ENCODE results near the gene PER3.

The PER3 gene

DNA sequence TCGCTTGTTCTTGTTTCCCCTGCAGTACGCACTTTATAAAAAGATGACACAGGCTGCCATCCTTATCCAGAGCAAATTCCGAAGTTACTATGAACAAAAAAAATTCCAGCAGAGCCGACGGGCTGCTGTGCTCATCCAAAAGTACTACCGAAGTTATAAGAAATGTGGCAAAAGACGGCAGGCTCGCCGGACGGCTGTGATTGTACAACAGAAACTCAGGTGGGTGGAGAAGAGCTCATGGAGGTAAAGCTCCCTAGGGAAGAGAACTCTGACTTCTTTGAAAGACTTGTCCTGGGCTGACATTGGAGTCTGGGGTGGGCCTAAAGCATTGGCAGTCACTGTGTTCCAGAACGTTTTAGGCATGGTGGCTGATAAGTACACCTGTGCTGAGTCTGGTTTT lies 32.9 kb upstream of the PER3 start:
- no peaks in the 10 kb centered on the region for H3K9me2 ChIP-seq (replicated peaks; ENCODE audit: control insufficient read depth, low read length)
- no peaks in the 10 kb centered on the region for H3K36me3 ChIP-seq (ENCODE audit: control insufficient read depth, low read length)

DNA sequence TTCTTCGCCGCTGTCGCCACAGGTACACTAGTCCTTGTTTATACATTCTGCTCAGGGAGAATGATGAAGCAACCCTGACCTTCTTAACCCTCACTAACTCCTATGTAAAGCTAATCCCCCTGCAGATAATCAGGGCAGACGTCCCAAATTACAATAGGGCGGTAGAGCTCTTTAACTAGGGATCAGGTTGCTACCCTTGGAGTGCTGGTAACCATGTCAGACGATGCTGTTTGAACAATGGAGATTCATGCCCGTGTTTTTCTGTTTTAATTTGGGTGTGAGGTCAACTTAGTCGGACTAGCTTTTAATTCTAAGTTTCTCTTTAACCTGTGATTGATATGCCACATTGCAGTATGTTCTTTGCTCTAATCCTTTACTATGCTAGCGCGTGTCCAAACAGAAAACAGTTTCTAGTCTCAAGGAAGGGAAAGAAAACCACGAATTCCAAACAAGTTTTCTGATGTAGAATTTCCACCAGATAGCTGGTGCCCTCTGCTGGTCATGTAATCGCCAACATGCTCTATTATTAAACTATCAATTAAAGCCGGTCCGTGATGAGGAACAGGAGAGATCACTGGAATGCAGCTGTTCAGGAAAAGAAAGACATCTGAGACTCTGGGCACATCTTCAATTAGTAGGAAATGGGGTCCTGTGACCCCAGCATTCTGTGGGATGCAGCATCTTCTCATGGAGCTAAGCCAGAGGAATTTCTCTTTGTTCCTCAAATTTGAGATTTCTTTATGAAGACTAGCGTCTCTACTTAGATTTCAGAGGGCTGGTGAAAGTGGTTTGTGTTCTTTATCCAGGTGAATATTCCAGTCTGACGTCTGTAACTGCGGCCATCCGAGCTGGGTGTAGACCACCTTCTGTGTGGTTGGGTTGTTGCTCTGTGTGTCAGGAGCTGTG lies 31.3 kb upstream of the PER3 start:
- H3K27me3 ChIP-seq (ENCODE audit: control insufficient read depth, low read length): peaks cover 16% of the 10 kb centered on the region
- no peaks in the 10 kb centered on the region for H3K36me3 ChIP-seq (ENCODE audit: control insufficient read depth, low read length)
- H3K9me2 ChIP-seq (replicated peaks; ENCODE audit: control insufficient read depth, low read length): no peaks in the 10 kb centered on the region
- no peaks in the 10 kb centered on the region for H3K79me2 ChIP-seq (ENCODE audit: control insufficient read depth, low read length)
- no peaks in the 10 kb centered on the region for H3K9me3 ChIP-seq (ENCODE audit: control insufficient read depth, insufficient read depth, low read length)
- no peaks in the 10 kb centered on the region for H4K20me1 ChIP-seq (ENCODE audit: control insufficient read depth, insufficient read depth, low read depth, low read length)
- peak overlapping the region; percentile 10; the same call in 1 of the 2 replicates for H3K4me2 ChIP-seq (ENCODE audit: low read length)
- H3F3A ChIP-seq (ENCODE audit: control insufficient read depth, insufficient read depth): no peaks in the 10 kb centered on the region
- no peak overlapping the region for H3K27ac ChIP-seq (ENCODE audit: low read depth, low read length)
- H3K4me3 ChIP-seq (ENCODE audit: low read length): no peak overlapping the region
- TF ChIP-seq EZH2phosphoT487 (IDR thresholded peaks at IDR 0.05; ENCODE audit: borderline replicate concordance, low read length): no peak; the same call in 1 of the 2 replicates
- TF ChIP-seq, protein P1, sequence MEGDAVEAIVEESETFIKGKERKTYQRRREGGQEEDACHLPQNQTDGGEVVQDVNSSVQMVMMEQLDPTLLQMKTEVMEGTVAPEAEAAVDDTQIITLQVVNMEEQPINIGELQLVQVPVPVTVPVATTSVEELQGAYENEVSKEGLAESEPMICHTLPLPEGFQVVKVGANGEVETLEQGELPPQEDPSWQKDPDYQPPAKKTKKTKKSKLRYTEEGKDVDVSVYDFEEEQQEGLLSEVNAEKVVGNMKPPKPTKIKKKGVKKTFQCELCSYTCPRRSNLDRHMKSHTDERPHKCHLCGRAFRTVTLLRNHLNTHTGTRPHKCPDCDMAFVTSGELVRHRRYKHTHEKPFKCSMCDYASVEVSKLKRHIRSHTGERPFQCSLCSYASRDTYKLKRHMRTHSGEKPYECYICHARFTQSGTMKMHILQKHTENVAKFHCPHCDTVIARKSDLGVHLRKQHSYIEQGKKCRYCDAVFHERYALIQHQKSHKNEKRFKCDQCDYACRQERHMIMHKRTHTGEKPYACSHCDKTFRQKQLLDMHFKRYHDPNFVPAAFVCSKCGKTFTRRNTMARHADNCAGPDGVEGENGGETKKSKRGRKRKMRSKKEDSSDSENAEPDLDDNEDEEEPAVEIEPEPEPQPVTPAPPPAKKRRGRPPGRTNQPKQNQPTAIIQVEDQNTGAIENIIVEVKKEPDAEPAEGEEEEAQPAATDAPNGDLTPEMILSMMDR (IDR thresholded peaks at IDR 0.05; ENCODE audit: low read depth, low read length, poor library complexity, severe bottlenecking): peak; percentile 81
- H3K4me1 ChIP-seq (ENCODE audit: control insufficient read depth, low read length): peaks cover 5% of the 10 kb centered on the region

More for the DNA sequence above, 32.9 kb upstream of the PER3 start:
- TF ChIP-seq EZH2phosphoT487 (IDR thresholded peaks at IDR 0.05; ENCODE audit: borderline replicate concordance, low read length): no peak
- TF ChIP-seq, protein P1 (IDR thresholded peaks at IDR 0.05; ENCODE audit: low read depth, low read length, poor library complexity, severe bottlenecking): no peak
- Histone ChIP-seq H3K4me3 (ENCODE audit: low read length) (no peak overlapping the region), H3K4me2 (ENCODE audit: low read length) (no peak overlapping the region), H3K9me3 (ENCODE audit: control insufficient read depth, insufficient read depth, low read length) (no peaks in the 10 kb centered on the region), H3F3A (ENCODE audit: control insufficient read depth, insufficient read depth) (no peaks in the 10 kb centered on the region), H3K27ac (ENCODE audit: low read depth, low read length) (no peak overlapping the region), H3K79me2 (ENCODE audit: control insufficient read depth, low read length) (no peaks in the 10 kb centered on the region), H3K4me1 (ENCODE audit: control insufficient read depth, low read length) (peaks cover 5% of the 10 kb centered on the region), H3K27me3 (ENCODE audit: control insufficient read depth, low read length) (peaks cover 16% of the 10 kb centered on the region), H4K20me1 (ENCODE audit: control insufficient read depth, insufficient read depth, low read depth, low read length) (no peaks in the 10 kb centered on the region)

DNA sequence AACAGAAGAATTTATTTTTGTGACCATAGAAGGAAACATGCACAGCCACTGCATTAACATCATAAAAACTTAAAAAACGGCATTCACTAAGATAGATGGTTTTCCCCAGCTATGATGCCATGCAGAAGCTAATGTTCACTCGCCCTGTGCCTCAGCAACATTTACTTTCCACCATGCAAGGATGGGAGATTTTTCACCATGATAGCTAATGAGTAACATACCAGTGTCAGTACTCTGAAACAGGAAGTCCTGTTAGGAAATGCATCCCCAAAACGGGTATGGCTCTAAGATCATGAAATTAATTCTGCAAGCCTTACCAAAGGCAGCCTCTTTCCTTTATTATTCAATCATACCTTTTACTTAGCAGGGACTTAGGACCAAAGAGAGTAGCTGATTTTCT lies 30.4 kb upstream of the PER3 start:
- Histone ChIP-seq H3K27ac (ENCODE audit: low read depth, low read length) (no peak overlapping the region), H3F3A (ENCODE audit: control insufficient read depth, insufficient read depth) (no peaks in the 10 kb centered on the region), H3K27me3 (ENCODE audit: control insufficient read depth, low read length) (peaks cover 16% of the 10 kb centered on the region), H3K9me2 (replicated peaks; ENCODE audit: control insufficient read depth, low read length) (no peaks in the 10 kb centered on the region), H3K4me1 (ENCODE audit: control insufficient read depth, low read length) (peaks cover 5% of the 10 kb centered on the region), H3K36me3 (ENCODE audit: control insufficient read depth, low read length) (no peaks in the 10 kb centered on the region), H3K4me3 (ENCODE audit: low read length) (no peak overlapping the region), H3K4me2 (ENCODE audit: low read length) (no peak overlapping the region), H3K9me3 (ENCODE audit: control insufficient read depth, insufficient read depth, low read length) (no peaks in the 10 kb centered on the region), H3K79me2 (ENCODE audit: control insufficient read depth, low read length) (no peaks in the 10 kb centered on the region), H4K20me1 (ENCODE audit: control insufficient read depth, insufficient read depth, low read depth, low read length) (no peaks in the 10 kb centered on the region)
- no peak for TF ChIP-seq EZH2phosphoT487 (IDR thresholded peaks at IDR 0.05; ENCODE audit: borderline replicate concordance, low read length)
- TF ChIP-seq, protein P1 (IDR thresholded peaks at IDR 0.05; ENCODE audit: low read depth, low read length, poor library complexity, severe bottlenecking): no peak

All from DOHH2 (cell line).